Astrocyte (in vitro differentiated cells and primary cell): ENCODE data around the gene CDHR4. TPM values are rescaled to one million over a fixed set of nuclear protein-coding genes. Genes with fewer than 3 reads are reported as not detected.

ENCODE experiments used
- DNase-seq: peaks from one replicate; pipeline ENCODE4 v3.0.0-alpha.2; 2010; ENCODE audit warnings: low read depth
- FAIRE-seq: peaks from 2 replicates; lab custom pipeline; 2011; peaks lifted over from hg19 to GRCh38; lab: Jason Lieb, UNC
- H2AFZ ChIP-seq: 2 replicates; pipeline ENCODE4 v1.6.0; 2012; ENCODE audit warnings: low read depth, low read length, inconsistent platforms
- H3K27ac ChIP-seq: 2 replicates; pipeline ENCODE4 v1.5.1; 2011; ENCODE audit warnings: low read depth, low read length, inconsistent platforms
- H3K27me3 ChIP-seq: 2 replicates; pipeline ENCODE4 v1.6.0; 2011; ENCODE audit warnings: low read length, inconsistent platforms; ENCODE audit not compliant: insufficient read depth
- H3K36me3 ChIP-seq: 2 replicates; pipeline ENCODE4 v1.5.1; 2011; ENCODE audit warnings: low read length, inconsistent platforms; ENCODE audit not compliant: insufficient read depth
- H3K4me1 ChIP-seq: 2 replicates; pipeline ENCODE4 v1.5.1; 2011; ENCODE audit warnings: low read length, inconsistent platforms; ENCODE audit not compliant: insufficient read depth
- H3K4me2 ChIP-seq: 2 replicates; pipeline ENCODE4 v1.6.0; 2012; ENCODE audit warnings: low read length, inconsistent platforms
- H3K4me3 ChIP-seq: 2 replicates; pipeline ENCODE4 v1.5.1; 2011; ENCODE audit warnings: low read depth, mild to moderate bottlenecking, low read length, inconsistent platforms; ENCODE audit not compliant: insufficient read depth
- H3K79me2 ChIP-seq: 2 replicates; pipeline ENCODE4 v1.6.0; 2012; ENCODE audit warnings: mild to moderate bottlenecking, low read length, inconsistent platforms; ENCODE audit not compliant: insufficient read depth
- H3K9ac ChIP-seq: 2 replicates; pipeline ENCODE4 v1.6.0; 2012; ENCODE audit warnings: mild to moderate bottlenecking, low read length, inconsistent platforms
- H3K9me3 ChIP-seq: 2 replicates; pipeline ENCODE4 v1.5.1; 2012; ENCODE audit warnings: low read depth, mild to moderate bottlenecking, low read length, inconsistent platforms; ENCODE audit not compliant: insufficient read depth
- H4K20me1 ChIP-seq: 2 replicates; pipeline ENCODE4 v1.6.0; 2012; ENCODE audit warnings: low read length, inconsistent platforms; ENCODE audit not compliant: insufficient read depth
- H3K27ac Mint-ChIP-seq: one replicate; pipeline ENCODE4 v1.8.0; 2021; ENCODE audit warnings: mild to moderate bottlenecking, mixed read lengths; ENCODE audit not compliant: unreplicated experiment
- H3K27me3 Mint-ChIP-seq: one replicate; pipeline ENCODE4 v1.8.0; 2021; ENCODE audit warnings: low read depth, mixed read lengths; ENCODE audit not compliant: unreplicated experiment
- H3K36me3 Mint-ChIP-seq: one replicate; pipeline ENCODE4 v1.8.0; 2021; ENCODE audit warnings: low read depth, mixed read lengths; ENCODE audit not compliant: unreplicated experiment
- H3K4me1 Mint-ChIP-seq: one replicate; pipeline ENCODE4 v1.8.0; 2021; ENCODE audit warnings: low read depth, mixed read lengths; ENCODE audit not compliant: unreplicated experiment
- H3K4me3 Mint-ChIP-seq: one replicate; pipeline ENCODE4 v1.8.0; 2021; ENCODE audit warnings: mild to moderate bottlenecking, moderate library complexity, mixed read lengths; ENCODE audit not compliant: unreplicated experiment
- H3K9me3 Mint-ChIP-seq: one replicate; pipeline ENCODE4 v1.8.0; 2021; ENCODE audit warnings: mild to moderate bottlenecking, mixed read lengths; ENCODE audit not compliant: unreplicated experiment
- CTCF ChIP-seq: IDR thresholded peaks from 2 replicates; pipeline ENCODE4 v1.5.1; 2011; ENCODE audit warnings: low read depth, mild to moderate bottlenecking, inconsistent platforms, low read length, moderate library complexity; ENCODE audit not compliant: insufficient read depth
- EZH2 ChIP-seq: IDR thresholded peaks from 2 replicates; pipeline ENCODE4 v1.6.1; 2012; ENCODE audit warnings: mild to moderate bottlenecking, low read length, inconsistent platforms; ENCODE audit not compliant: insufficient read depth
- total RNA-seq: library from RNA; stranded (reverse); gene quantifications from 2 replicates; pipeline ENCODE4 v1.2.1, GENCODE V29; 2021

Gene CDHR4
- total RNA-seq, 1 donor from 2014 or later = not detected

GRCh38 chr3:49840388-49840787, 40.7 kb upstream of the CDHR4 start:
- H3K9me3 ChIP-seq = no peaks in the 10 kb centered on the region
- H3K27ac ChIP-seq = no peak overlapping the region
- peaks cover 9% of the 10 kb centered on the region for H3K36me3 Mint-ChIP-seq
- H3K27me3 ChIP-seq = no peaks in the 10 kb centered on the region
- H3K4me1 Mint-ChIP-seq = peaks cover 3% of the 10 kb centered on the region
- DNase-seq (no peak), FAIRE-seq (no peak)
- no peak overlapping the region for H3K27ac Mint-ChIP-seq
- H4K20me1 ChIP-seq = no peaks in the 10 kb centered on the region
- peaks cover 8% of the 10 kb centered on the region for H3K4me1 ChIP-seq
- H3K4me2 ChIP-seq = no peak overlapping the region
- H3K9me3 Mint-ChIP-seq = peaks cover 3% of the 10 kb centered on the region
- no peak overlapping the region for H3K4me3 ChIP-seq
- no peaks in the 10 kb centered on the region for H3K36me3 ChIP-seq
- no peak overlapping the region for H3K9ac ChIP-seq
- no peak overlapping the region for H3K4me3 Mint-ChIP-seq
- H3K79me2 ChIP-seq = no peaks in the 10 kb centered on the region
- no peak overlapping the region for H2AFZ ChIP-seq
- H3K27me3 Mint-ChIP-seq = no peaks in the 10 kb centered on the region
- TF ChIP-seq CTCF (no peak), EZH2 (no peak)

- Histone ChIP-seq H3K27ac (no peak overlapping the region), H4K20me1 (no peaks in the 10 kb centered on the region), H3K4me2 (no peak overlapping the region), H3K27me3 (no peaks in the 10 kb centered on the region), H3K9me3 (no peaks in the 10 kb centered on the region), H3K4me1 (peaks cover 8% of the 10 kb centered on the region), H2AFZ (no peak overlapping the region), H3K36me3 (no peaks in the 10 kb centered on the region), H3K79me2 (no peaks in the 10 kb centered on the region), H3K9ac (no peak overlapping the region), H3K4me3 (no peak overlapping the region)
- Mint-ChIP-seq H3K4me1 (peaks cover 3% of the 10 kb centered on the region), H3K4me3 (no peak overlapping the region), H3K9me3 (no peaks in the 10 kb centered on the region), H3K27me3 (no peaks in the 10 kb centered on the region), H3K36me3 (peaks cover 6% of the 10 kb centered on the region), H3K27ac (no peak overlapping the region)
- TF ChIP-seq EZH2 = no peak
- peak; percentile 96 for TF ChIP-seq CTCF
- peak; percentile 39 for DNase-seq
- peak; percentile 37 for FAIRE-seq
Measured at GRCh38 chr3:49839193-49839809, 39.6 kb upstream of the CDHR4 start.

GRCh38 chr3:49831341-49831740, 31.7 kb upstream of the CDHR4 start:
- H3K4me3 Mint-ChIP-seq = no peak overlapping the region
- H3K27me3 Mint-ChIP-seq = peaks cover 3% of the 10 kb centered on the region
- Histone ChIP-seq H3K79me2 (no peaks in the 10 kb centered on the region), H2AFZ (no peak overlapping the region), H3K4me1 (no peaks in the 10 kb centered on the region), H3K27ac (no peak overlapping the region), H3K27me3 (no peaks in the 10 kb centered on the region), H3K36me3 (peaks cover 2% of the 10 kb centered on the region), H3K9ac (no peak overlapping the region), H4K20me1 (no peaks in the 10 kb centered on the region), H3K4me2 (no peak overlapping the region), H3K9me3 (no peaks in the 10 kb centered on the region), H3K4me3 (no peak overlapping the region)
- TF ChIP-seq EZH2 (no peak), CTCF (no peak)
- no peak for FAIRE-seq
- no peak for DNase-seq
- no peaks in the 10 kb centered on the region for H3K9me3 Mint-ChIP-seq
- peaks cover 2% of the 10 kb centered on the region for H3K36me3 Mint-ChIP-seq
- H3K27ac Mint-ChIP-seq = no peak overlapping the region
- H3K4me1 Mint-ChIP-seq = no peaks in the 10 kb centered on the region
